Anterior cingulate cortex (tissue), 58 donors: ENCODE measurements around the gene RBBP8NL.

ENCODE experiments used
- DNase-seq, 58 donors: peaks; one replicate each; lab custom pipeline; 2025; lab: John Stamatoyannopoulos, UW

Gene RBBP8NL

DNA sequence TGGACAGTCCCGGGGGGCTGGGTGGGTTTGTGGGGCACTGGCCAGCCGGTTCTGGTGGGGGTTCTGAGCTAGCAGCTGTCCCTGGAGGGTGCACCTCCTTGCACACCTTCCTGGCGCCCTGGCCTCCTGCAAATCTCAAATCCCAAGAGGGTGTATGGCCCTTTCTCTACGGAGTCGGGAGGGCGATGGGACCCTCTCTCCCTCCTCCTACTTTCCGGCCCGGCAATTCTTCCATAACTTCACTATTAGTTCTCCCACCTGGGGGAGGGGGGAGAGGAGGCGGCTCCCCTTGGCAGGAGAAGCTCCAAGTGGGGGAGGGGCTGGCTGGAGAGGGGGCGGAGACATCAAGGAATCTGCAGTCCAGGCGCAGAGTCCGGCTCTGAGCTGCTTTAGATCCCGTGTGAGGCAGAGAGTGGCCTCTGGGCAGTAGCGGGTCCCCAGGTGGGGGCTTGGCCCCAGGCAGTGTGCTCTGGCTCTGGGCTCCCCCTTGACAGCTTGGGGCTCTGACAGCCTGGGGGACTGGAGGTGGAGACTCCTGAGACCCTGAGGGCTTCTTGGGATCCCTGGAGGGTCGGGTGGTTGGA, 58.9 kb downstream of the RBBP8NL start:
- peak in 1 of 58 donors; percentile 24 for DNase-seq

- DNase-seq = peak in 9 of 58 donors; percentile 20 to 66 (median 43)
Measured at GRCh38 chr20:62367633-62368391, 59.5 kb downstream of the RBBP8NL start.

DNA sequence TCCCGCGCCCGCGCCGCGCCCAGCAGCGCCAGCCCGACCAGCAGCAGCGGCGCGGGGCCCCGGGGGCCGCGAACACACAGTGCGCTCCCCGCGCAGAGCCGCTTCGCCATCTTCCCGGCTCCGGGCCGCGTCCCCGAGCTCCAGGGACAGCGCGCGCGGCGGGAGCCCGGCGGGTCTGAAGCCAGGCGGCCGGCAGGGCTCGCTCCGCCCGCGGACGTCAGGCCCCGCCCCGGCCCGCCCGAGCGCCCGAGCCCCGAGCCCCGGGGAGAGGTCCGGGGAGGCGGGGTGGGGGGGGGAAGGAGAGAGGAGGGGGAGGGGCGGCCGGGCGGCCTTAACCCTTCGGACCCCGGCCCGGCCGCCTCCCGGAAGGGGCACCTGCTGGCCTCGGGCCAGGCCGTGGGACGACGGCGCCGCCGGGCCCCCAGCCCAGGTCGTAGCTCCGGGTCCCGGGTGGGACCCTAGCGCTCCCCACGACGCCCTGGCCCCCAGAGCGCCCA, 60.2 kb downstream of the RBBP8NL start, which contains the start of gene LAMA5:
TSS of gene LAMA5 (minus strand) at position 177 of the 497 bp plus-strand sequence. CDS start at position 110, 67 bp downstream.
- DNase-seq = peak in 11 of 58 donors; percentile 27 to 52 (median 42)

GRCh38 chr20:62366370-62367135, 60.8 kb downstream of the RBBP8NL start:
- peak in 1 of 58 donors; percentile 53 for DNase-seq

GRCh38 chr20:62365814-62366369, 61.4 kb downstream of the RBBP8NL start:
- no peak for DNase-seq

- no peak for DNase-seq
Measured at GRCh38 chr20:62364911-62365736, 62.2 kb downstream of the RBBP8NL start.

- DNase-seq = no peak
Measured at GRCh38 chr20:62363920-62364851, 63.2 kb downstream of the RBBP8NL start.

DNA sequence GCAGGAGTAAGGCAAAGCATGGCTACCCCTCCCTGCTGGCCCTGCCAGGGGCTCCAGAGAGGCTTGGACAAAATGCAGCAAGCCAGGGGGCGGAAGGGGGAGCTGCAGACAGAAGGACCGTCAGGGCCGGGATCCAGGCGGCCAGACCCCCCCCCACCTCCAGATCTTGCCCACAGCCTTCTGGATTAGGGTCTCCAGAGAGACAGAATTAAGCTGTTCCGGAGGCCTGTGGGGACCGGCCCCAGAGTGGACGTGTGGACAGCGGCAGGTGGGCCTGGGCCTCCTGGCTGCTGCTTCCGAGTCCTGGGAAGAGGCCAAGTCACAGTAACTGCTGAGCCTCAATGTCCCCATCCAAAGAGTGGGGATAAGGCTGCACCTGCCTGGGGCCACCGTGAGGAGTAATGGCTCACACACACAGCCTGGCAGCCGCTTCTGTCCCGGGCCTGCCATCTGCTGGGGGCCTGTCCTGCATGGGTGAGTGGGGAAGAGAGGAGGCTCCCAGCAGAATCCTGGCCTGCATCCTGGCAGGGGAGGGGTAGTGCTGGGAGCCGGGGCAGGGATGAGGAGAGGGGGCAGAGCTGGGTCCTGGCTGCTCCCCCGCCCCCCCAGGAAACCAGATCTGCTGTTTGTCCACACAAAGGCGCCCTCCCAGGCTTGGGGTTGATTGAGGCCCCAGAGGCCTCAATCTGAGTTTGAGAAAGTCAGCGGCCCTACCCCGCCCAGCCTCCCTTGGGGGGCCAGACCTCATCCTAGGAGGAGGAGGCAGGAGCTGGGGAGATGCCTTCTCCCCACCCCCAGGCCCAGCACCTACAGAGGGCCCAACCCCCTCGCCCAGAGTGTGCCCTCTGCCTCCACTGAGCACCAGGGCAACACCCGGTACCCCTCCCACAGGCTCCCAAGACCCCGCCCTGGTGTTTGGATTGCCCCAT, 64.1 kb downstream of the RBBP8NL start:
- no peak for DNase-seq

- DNase-seq = no peak
Measured at GRCh38 chr20:62362590-62362940, 64.8 kb downstream of the RBBP8NL start.

- DNase-seq = no peak
Measured at GRCh38 chr20:62361799-62362589, 65.3 kb downstream of the RBBP8NL start.

DNA sequence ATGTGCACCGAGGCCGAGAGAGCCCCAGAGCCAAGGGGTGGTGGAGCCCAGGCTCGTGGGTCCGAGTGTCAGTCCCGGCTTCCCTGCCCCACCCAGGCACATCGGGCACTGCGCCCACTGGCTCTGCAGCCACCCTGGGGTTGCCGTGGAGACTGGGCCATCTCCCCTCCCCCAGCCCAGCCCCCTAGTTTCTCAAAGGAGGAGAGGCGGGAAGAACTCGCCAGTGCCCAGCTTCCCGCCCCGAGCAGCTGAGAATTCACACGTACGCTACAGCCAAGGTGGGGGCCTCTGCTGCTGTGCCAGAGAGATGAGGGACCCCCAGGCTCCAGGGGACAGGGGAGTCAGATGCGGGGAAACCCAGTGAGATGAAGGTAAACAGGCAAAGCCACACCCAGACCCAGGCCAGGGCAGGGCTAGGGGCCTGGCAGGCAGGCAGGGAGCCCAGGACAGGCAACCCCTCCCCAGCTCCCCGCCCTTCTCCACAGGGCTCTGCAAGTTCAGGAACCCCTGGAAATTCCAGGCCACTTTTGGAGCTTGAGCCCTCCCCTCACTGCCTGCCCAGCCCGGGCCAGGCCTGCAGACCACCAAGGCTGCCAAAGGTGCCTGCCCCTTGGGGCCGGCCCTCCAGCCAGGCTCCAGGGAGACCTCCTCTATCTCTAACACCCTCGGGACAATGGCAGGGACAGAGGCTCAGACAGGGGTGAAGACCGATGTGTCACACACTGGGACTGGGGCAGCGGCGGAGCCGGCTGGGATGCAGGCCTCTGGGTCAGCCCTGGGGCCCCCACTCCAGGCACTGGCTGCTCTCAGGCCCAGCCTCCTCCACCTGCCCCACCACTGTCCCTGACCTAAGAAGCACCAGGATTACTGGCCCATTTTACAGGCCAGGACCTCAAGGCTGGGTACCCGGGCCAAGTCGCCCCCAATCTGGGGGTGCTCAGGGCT, 66.2 kb downstream of the RBBP8NL start:
- DNase-seq = peak in 1 of 58 donors; percentile 25
